ENCODE data around the gene TMEM158.

- TF ChIP-seq CTCF (IDR thresholded peaks at IDR 0.05) (no peak), SIN3A (IDR thresholded peaks at IDR 0.05; ENCODE audit: borderline replicate concordance, insufficient read depth, low read depth, low read length) (no peak)
These were observed 10.0 kb downstream of the TMEM158 start for GRCh38 chr3:45216021-45216609.

Measured in Panc1 (cell line).